Omental fat pad (tissue), 4 donors: Measurements from ENCODE around the gene COPB2. TPM values are rescaled to one million over a fixed set of nuclear protein-coding genes. Genes with fewer than 3 reads are reported as not detected.
"Not testable (repeated sequence)": the region's sequence is repeated elsewhere in the genome, so short reads cannot be mapped to it uniquely, and the experiment has no call there.

ENCODE experiments used
- ATAC-seq: fragments of 150-250 bp; one replicate; pipeline ENCODE4 v1.9.1; 2016; ENCODE audit warnings: mild to moderate bottlenecking, moderate library complexity; ENCODE audit not compliant: low FRiP score
- DNase-seq: peaks from one replicate; pipeline ENCODE4 v3.0.0-alpha.2; 2019; ENCODE audit warnings: low spot score
- total RNA-seq, 4 donors: library from RNA; depleted of rRNA; stranded (reverse); fragments of >200 nt; gene quantifications; one replicate each; pipeline ENCODE4 v1.1.0, GENCODE V29; 2016
- TF ChIP-seq, protein P1 (sequence below), 3 donors: fragments of 450-650 bp; IDR thresholded peaks; one replicate each; pipeline ENCODE4 v1.5.1; 2016 to 2017; ENCODE audit warnings: antibody characterized with exemption in 3 of 3, mild to moderate bottlenecking in 3 of 3, moderate library complexity in 2 of 3

COPB2 gene
- total RNA-seq, 4 donors from 2014 or later: 77.1 to 97.6 (median 91.1) TPM

- TF ChIP-seq, protein P1, sequence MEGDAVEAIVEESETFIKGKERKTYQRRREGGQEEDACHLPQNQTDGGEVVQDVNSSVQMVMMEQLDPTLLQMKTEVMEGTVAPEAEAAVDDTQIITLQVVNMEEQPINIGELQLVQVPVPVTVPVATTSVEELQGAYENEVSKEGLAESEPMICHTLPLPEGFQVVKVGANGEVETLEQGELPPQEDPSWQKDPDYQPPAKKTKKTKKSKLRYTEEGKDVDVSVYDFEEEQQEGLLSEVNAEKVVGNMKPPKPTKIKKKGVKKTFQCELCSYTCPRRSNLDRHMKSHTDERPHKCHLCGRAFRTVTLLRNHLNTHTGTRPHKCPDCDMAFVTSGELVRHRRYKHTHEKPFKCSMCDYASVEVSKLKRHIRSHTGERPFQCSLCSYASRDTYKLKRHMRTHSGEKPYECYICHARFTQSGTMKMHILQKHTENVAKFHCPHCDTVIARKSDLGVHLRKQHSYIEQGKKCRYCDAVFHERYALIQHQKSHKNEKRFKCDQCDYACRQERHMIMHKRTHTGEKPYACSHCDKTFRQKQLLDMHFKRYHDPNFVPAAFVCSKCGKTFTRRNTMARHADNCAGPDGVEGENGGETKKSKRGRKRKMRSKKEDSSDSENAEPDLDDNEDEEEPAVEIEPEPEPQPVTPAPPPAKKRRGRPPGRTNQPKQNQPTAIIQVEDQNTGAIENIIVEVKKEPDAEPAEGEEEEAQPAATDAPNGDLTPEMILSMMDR (IDR thresholded peaks at IDR 0.05): no peak
- DNase-seq (no peak), ATAC-seq (no peak)
These were observed 7.3 kb upstream of the COPB2 start for GRCh38 chr3:139396707-139397106.

- TF ChIP-seq, protein P1 (IDR thresholded peaks at IDR 0.05): no peak
- no peak for ATAC-seq
- no peak for DNase-seq
These were observed 4.7 kb upstream of the COPB2 start for GRCh38 chr3:139394116-139394515.

GRCh38 chr3:139388821-139389551 is 461 bp downstream of the COPB2 start:
- TF ChIP-seq, protein P1 (IDR thresholded peaks at IDR 0.05): no peak
- no peak for ATAC-seq
- DNase-seq: no peak

- TF ChIP-seq, protein P1 (IDR thresholded peaks at IDR 0.05): no peak
- DNase-seq (no peak), ATAC-seq (no peak)
These were observed 1.4 kb downstream of the COPB2 start for GRCh38 chr3:139388077-139388476.

- ATAC-seq, DNase-seq: not testable (repeated sequence)
These were observed 7.2 kb downstream of the COPB2 start for GRCh38 chr3:139382291-139382690.

DNA sequence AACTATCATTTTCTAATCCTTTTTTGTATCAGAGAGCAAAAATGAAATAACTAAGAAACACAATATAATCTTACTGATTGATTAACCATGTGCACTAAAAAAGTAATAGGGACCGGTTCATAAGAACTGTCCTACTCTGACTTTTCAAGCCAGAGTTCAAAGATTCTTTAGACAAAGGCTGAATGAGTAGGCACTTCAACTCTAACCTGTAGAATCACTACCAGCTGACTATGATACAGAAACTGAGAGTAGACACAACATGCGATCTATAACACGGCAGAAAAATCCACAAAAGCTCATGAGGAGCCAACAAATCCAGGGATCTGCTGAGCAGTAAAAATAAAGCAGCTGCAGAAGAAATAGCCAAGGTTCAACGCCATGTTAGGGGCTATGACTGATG is 8.9 kb downstream of the COPB2 start:
- no peak for DNase-seq

GRCh38 chr3:139378587-139379241 is 10.7 kb downstream of the COPB2 start:
- DNase-seq (no peak), ATAC-seq (no peak)
- TF ChIP-seq, protein P1 (IDR thresholded peaks at IDR 0.05): no peak

More for the DNA sequence above, 8.9 kb downstream of the COPB2 start:
- TF ChIP-seq, protein P1 (IDR thresholded peaks at IDR 0.05): no peak
- no peak for ATAC-seq
